ENCODE results near the gene F10.
"Not testable (repeated sequence)": the region's sequence is repeated elsewhere in the genome, so short reads cannot be mapped to it uniquely, and the experiment has no call there.

F10 gene

DNA sequence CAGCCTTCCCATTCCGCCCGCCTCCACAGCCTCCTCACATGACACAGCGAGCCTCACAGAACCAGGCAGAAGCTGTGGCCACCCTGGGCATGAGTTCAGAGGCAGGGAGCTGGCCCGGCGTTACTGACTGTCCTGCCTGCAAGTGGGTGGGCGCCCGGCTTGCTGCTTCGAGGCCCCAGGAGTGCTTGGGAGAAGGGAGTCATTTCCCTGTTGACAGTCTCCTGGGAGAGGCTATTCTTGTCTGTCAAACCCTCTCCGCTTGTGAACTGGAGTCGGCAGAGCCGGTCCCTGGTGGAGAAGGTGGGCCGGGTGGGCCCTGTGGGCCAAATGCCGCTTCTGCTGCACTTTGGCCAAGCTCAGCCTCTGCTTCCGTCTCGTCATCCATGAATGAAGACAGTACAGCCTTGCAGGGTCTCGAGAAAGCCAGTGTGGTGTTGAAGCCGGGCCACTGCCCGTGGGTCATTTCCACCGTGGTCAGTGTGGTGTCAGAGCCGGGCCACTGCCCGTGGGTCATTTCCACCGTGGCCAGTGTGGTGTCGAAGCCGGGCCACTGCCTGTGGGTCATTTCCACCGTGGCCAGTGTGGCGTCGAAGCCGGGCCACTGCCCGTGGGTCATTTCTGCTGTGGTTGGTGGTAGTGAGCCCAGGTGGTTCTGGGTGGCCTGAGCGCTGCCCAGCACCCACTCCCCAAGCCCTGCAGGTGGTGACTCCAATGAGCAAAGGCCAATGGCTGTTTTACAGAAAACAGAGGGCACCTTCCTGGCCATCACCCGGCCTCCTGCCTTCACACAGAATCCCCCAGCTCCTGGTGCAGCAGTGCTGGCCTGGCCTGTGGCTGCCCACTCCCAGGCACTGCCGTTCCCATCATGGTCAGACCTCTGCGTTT lies 30.5 kb upstream of the F10 start:
- no peak overlapping the region for H3K4me3 Mint-ChIP-seq
- H3K36me3 Mint-ChIP-seq (ENCODE audit: low read depth) = no peaks in the 10 kb centered on the region
- no peak overlapping the region for H3K27ac Mint-ChIP-seq
- H3K27me3 Mint-ChIP-seq = no peaks in the 10 kb centered on the region
- H3K9me3 Mint-ChIP-seq = no peaks in the 10 kb centered on the region
- no peaks in the 10 kb centered on the region for H3K4me1 Mint-ChIP-seq (ENCODE audit: low read depth)

DNA sequence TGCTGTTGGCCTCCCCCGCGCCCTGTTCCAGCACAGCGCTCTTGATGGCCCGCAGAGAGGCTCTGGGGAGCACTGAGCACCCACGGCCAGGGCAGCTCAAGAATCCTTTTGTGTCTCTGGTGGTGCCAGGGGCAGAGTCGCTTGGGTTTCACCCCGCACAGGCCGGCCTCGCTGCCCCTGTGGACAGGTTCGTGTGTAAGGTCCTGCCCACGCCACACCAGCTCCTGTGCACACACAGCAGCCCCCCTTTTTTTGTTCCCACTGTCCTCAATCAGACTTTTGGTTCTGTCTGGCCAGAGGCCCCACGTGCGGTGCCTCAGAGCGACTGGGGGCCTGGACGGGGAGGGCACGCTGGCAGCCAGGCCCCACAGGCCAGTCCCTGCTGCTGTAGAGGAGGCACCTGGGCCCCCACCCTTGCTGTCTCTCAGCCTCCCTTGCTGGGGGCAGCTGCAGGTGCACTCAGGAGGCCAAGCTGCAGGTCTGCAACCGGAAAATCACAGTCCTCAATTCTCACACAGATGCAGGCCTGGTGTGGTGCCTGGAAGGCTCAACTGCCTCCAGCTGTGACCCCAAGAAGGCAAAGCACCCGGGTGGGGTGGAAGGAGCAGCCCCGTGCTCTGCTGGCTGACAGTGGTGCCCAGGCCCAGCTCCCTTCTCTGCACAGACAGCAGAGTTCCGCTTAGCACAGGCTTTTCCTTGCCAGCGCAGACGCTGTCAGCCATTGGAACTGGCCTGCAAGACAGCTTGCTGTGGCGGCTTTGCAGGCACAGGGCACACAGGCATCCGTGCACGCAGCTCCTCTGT lies 29.6 kb upstream of the F10 start:
- no peak overlapping the region for H3K4me3 Mint-ChIP-seq
- no peaks in the 10 kb centered on the region for H3K9me3 Mint-ChIP-seq
- no peak overlapping the region for H3K27ac Mint-ChIP-seq
- H3K36me3 Mint-ChIP-seq (ENCODE audit: low read depth) = no peaks in the 10 kb centered on the region
- H3K4me1 Mint-ChIP-seq (ENCODE audit: low read depth) = no peaks in the 10 kb centered on the region
- H3K27me3 Mint-ChIP-seq = no peaks in the 10 kb centered on the region

DNA sequence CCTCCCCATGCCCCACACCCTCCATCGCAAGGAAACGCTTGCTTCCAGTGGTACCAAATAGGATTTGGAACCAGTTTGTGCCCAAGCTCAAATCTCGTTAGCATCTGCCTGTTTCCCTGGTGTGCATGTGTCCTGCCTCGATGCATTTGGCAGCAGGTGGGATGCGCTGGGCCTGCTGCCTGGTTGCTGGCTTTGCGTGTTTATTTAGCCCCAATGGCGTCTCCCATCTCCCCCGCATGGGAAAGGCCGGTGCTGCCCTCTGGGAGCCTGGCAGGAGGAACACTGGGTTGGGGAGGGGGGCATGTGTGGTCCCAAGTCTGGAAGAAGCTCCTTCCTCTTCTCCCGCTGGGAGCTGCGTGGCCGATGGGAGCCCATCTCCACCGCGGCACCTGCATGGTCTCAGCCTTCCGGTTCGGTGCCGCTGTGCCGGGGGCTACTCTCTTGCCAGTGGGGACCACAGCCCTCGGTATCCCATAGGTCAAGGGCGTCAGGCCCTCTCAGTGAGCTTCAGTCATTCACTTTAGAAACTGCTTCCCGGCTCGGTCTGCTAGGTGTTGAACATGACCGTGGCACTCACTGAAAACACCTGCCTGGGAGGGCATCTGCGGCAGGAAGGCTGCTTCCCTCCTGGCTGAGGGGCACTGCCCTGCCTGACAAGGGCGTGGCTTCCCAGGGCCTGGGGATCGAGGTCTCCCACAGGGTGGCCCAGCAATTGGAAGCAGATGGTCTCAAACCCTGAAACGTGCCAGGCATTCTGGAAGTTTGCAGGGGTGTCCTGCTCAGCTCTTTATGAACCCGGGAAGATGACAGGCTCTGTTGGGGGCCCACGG lies 28.8 kb upstream of the F10 start:
- Mint-ChIP-seq H3K27ac (no peak overlapping the region), H3K36me3 (ENCODE audit: low read depth) (no peaks in the 10 kb centered on the region), H3K4me1 (ENCODE audit: low read depth) (no peaks in the 10 kb centered on the region), H3K27me3 (no peaks in the 10 kb centered on the region), H3K9me3 (no peaks in the 10 kb centered on the region), H3K4me3 (no peak overlapping the region)

DNA sequence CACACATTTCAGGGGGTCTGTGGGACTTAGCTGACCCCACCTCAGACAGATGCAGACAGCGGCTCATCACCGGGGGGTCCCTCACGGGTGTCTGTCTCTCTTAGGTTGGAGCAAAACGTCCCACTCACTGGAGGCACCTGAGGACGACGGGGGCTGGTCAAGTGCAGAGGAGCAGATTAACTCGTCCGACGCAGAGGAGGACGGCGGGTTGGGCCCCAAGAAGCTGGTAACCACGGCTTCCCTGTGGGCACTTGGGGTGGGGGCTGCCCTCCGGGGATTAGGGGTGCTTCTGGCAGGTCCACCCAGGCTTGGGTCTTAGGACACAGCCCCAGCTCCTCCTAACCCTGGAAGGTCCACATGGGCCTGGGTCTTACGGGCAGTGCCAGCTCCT lies 28.2 kb upstream of the F10 start:
- H3K27ac Mint-ChIP-seq = no peak overlapping the region
- no peaks in the 10 kb centered on the region for H3K9me3 Mint-ChIP-seq
- no peaks in the 10 kb centered on the region for H3K4me1 Mint-ChIP-seq (ENCODE audit: low read depth)
- H3K4me3 Mint-ChIP-seq = no peak overlapping the region
- no peaks in the 10 kb centered on the region for H3K36me3 Mint-ChIP-seq (ENCODE audit: low read depth)
- no peaks in the 10 kb centered on the region for H3K27me3 Mint-ChIP-seq

DNA sequence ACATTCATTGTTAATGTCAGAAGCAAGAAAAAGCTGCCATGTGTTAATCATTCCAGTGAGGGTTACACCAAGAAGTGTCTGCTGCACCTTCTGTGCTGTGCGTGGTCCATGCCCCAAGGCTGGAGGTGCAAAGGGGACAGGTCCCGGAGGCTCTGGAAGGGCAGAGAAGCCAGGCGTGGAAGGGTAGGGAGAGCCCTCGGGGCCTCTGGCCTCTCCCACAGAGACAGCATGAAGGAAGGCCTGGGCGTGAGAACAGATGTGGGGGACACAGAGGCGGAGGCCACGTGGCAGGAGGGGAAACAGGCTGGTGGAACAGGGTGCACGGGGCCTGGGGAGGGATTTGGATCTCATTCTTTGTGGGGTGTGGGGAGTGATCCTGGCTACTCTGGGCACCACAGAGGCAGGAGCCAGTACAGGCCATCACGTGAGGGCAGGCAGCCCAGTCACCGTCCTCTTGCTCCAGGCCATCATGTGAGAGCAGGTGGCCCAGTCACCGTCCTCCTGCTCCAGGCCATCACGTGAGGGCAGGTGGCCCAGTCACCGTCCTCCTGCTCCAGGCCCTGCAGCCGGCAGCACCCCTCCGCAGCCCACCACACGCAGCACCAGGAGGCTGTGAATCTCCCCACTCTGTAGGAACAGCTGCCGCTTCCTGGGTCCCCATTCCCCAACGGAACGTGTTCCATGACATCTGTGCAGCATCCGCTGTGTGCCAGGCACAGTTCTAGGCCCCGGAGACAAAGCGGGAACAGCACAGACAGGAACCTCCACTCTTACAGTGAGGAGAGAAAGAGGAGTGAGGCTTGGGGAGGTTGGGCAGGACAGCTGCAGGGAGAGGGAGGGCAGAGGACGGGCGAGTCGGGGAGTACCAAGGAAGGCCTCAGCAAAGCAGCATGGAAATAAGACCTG lies 27.2 kb upstream of the F10 start:
- no peak overlapping the region for H3K4me3 Mint-ChIP-seq
- no peaks in the 10 kb centered on the region for H3K9me3 Mint-ChIP-seq
- H3K36me3 Mint-ChIP-seq (ENCODE audit: low read depth) = no peaks in the 10 kb centered on the region
- no peaks in the 10 kb centered on the region for H3K27me3 Mint-ChIP-seq
- H3K4me1 Mint-ChIP-seq (ENCODE audit: low read depth) = no peaks in the 10 kb centered on the region
- H3K27ac Mint-ChIP-seq = no peak overlapping the region

DNA sequence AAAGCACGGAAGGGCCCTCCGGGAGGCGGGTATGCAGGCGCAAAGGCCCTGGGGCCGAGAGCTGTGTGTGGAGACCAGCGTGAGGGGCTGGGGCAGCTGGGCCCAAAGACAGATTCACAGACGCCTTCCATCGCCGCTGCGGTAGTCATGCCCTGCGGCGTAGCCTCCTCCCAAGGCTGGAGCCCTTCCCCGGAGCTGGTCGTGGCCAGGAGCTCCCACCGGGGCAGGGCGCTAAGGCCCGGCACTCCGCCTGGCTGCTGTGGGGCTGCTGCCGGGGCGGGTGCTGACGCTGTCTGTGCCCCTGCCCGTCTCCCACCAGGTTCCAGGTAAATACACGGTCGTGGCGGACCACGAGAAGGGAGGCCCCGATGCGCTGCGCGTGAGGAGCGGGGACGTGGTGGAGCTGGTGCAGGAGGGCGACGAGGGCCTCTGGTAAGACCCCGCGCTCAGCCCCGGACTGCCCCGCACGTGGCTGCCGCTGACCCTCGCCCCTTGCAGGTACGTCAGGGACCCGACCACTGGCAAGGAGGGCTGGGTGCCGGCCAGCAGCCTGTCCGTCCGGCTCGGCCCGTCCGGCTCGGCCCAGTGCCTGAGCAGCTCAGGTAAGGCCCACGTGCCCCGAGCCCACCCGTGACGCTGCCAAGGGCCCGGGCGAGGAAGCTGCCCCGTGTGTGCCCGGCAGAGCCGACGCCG lies 26.4 kb upstream of the F10 start:
- H3K27ac Mint-ChIP-seq = no peak overlapping the region
- H3K36me3 Mint-ChIP-seq (ENCODE audit: low read depth) = no peaks in the 10 kb centered on the region
- no peak overlapping the region for H3K4me3 Mint-ChIP-seq
- no peaks in the 10 kb centered on the region for H3K27me3 Mint-ChIP-seq
- H3K4me1 Mint-ChIP-seq (ENCODE audit: low read depth) = no peaks in the 10 kb centered on the region
- H3K9me3 Mint-ChIP-seq = no peaks in the 10 kb centered on the region

DNA sequence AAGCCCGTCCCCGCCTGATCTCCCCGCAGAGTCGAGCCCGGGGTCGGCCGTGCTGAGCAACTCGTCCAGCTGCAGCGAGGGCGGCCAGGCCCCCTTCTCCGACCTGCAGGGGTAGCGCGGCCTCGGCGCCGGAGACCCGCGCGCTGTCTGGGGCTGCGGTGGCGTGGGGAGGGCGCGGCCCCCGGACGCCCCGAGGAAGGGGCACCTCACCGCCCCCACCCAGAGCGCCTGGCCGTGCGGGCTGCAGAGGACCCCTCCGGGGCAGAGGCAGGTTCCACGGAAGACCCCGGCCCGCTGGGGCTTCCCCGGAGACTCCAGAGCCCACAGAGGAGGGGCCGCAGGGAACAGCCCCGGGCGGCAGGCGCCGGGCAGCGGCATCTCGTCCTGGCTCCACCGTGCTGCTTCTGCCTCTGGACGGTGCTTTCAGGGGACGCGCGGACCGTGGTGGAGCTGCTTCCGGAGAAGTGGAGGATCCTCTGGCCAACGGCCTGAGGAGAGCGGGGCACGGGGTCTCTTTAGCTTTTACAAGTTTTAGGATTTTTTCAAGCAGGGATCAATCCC lies 25.8 kb upstream of the F10 start:
- no peaks in the 10 kb centered on the region for H3K9me3 Mint-ChIP-seq
- no peaks in the 10 kb centered on the region for H3K4me1 Mint-ChIP-seq (ENCODE audit: low read depth)
- no peak overlapping the region for H3K27ac Mint-ChIP-seq
- no peaks in the 10 kb centered on the region for H3K36me3 Mint-ChIP-seq (ENCODE audit: low read depth)
- no peak overlapping the region for H3K4me3 Mint-ChIP-seq
- H3K27me3 Mint-ChIP-seq = no peaks in the 10 kb centered on the region

DNA sequence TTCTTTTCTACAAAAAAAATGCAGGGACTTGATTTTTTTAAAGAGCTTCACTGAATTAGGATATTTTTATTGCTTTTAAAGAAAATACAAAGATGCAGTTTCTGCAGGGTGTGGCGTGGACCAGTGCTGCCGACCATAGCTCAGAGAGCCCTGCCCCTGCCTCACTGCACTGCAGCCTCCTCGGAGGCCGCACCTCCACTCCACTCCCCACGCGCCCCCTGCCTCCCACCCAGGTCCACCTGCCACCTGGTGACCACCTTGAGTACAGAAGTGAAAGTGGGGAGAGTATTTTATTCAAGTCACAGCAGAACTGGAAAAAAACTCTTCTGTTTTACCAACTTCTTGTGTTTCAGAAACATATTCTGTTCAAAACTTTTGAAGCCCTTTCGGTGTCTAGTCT lies 24.9 kb upstream of the F10 start:
- Mint-ChIP-seq H3K4me1 (ENCODE audit: low read depth) (no peaks in the 10 kb centered on the region), H3K27ac (no peak overlapping the region), H3K36me3 (ENCODE audit: low read depth) (no peaks in the 10 kb centered on the region), H3K9me3 (no peaks in the 10 kb centered on the region), H3K27me3 (no peaks in the 10 kb centered on the region), H3K4me3 (no peak overlapping the region)

DNA sequence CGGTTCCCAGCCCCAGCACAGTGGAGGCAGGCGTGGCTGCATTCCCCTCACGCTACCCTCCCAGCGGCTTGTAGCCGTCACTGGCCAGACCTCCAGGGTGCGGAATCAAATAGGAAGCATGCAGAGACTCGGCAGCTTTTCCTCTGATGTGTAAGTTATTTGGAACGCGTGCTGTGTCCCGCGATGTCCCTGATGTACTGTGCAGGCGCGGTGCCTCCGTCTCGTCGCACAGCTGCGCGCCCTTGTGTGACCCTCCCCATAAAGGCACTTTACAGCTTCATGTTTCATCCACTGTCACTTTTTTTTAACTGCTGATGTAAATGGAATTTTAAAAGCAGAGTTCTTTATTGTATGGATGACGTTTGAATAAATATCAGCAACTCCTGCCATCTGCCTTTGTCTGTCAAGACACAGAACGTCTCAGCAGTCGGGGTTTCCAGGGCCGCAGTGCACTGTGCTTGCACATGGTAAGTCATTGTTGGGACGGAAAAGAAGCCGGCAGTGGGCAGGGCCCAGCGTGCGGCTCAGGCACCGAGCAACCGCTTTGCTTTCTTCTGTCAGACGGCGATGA lies 24.4 kb upstream of the F10 start:
- H3K9me3 Mint-ChIP-seq = no peaks in the 10 kb centered on the region
- H3K4me3 Mint-ChIP-seq = no peak overlapping the region
- H3K4me1 Mint-ChIP-seq (ENCODE audit: low read depth) = no peaks in the 10 kb centered on the region
- H3K36me3 Mint-ChIP-seq (ENCODE audit: low read depth) = no peaks in the 10 kb centered on the region
- H3K27me3 Mint-ChIP-seq = no peaks in the 10 kb centered on the region
- no peak overlapping the region for H3K27ac Mint-ChIP-seq

DNA sequence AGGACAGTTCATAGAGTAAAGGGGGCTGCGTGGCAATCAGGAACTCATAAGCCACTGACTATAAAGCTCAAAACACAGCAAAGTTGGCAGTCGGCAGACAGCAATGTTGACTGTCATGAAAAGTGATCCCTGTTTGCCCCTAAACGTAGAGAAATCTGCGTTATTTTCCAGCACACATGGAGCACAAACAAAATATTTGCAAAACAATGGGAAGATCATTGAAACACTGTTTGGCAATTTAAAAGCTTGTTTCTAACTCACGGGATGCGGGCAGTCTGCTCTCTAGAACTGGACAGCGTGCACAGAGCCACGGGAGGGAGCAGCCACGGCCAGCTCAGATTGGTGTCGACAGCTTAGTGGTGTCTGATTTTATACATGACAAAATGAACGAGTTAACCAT lies 23.5 kb upstream of the F10 start:
- H3K4me1 Mint-ChIP-seq (ENCODE audit: low read depth) = no peaks in the 10 kb centered on the region
- H3K9me3 Mint-ChIP-seq = no peaks in the 10 kb centered on the region
- H3K27ac Mint-ChIP-seq = no peak overlapping the region
- no peaks in the 10 kb centered on the region for H3K36me3 Mint-ChIP-seq (ENCODE audit: low read depth)
- H3K27me3 Mint-ChIP-seq = no peaks in the 10 kb centered on the region
- H3K4me3 Mint-ChIP-seq = no peak overlapping the region

DNA sequence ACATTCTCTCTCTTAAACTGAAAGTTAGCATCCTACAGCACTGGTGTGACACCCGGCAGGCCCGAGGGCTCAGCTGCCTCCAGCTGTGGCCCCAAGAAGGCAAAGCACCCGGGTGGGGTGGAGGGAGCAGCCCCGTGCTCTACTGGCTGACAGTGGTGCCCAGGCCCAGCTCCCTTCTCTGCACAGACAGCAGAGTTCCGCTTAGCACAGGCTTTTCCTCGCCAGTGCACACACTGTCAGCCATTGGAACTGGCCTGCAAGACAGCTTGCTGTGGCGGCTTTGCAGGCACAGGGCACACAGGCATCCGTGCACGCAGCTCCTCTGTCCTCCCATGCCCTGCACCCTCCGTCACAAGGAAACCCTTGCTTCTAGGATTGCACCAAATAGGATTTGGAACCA lies 20.3 kb upstream of the F10 start:
- not testable (repeated sequence) for H3K4me3 Mint-ChIP-seq; H3K4me1 Mint-ChIP-seq (ENCODE audit: low read depth); H3K27me3 Mint-ChIP-seq; H3K36me3 Mint-ChIP-seq (ENCODE audit: low read depth); H3K27ac Mint-ChIP-seq; H3K9me3 Mint-ChIP-seq

DNA sequence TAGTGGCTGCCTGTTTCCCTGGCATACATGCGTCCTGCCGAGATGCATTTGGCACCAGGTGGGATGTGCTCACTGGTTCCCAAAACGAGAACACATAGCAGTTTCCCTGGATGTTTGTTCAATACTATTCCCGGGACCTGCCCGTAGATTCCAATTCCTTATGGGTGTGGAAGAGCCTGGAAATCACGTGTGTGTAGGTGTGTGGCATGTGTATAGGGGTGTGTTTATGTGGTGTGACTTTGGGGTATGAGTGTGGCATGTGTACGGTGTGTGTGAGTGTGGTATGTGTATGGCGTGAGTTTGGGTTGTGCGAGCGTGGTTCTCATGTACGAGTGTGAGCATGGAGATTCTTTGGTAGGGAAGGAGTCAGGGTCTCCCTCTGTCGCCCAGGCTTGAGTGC lies 19.9 kb upstream of the F10 start:
- Mint-ChIP-seq H3K4me1 (ENCODE audit: low read depth) (peaks cover 4% of the 10 kb centered on the region), H3K4me3 (no peak overlapping the region), H3K27ac (no peak overlapping the region), H3K36me3 (ENCODE audit: low read depth) (no peaks in the 10 kb centered on the region), H3K27me3 (no peaks in the 10 kb centered on the region), H3K9me3 (no peaks in the 10 kb centered on the region)

DNA sequence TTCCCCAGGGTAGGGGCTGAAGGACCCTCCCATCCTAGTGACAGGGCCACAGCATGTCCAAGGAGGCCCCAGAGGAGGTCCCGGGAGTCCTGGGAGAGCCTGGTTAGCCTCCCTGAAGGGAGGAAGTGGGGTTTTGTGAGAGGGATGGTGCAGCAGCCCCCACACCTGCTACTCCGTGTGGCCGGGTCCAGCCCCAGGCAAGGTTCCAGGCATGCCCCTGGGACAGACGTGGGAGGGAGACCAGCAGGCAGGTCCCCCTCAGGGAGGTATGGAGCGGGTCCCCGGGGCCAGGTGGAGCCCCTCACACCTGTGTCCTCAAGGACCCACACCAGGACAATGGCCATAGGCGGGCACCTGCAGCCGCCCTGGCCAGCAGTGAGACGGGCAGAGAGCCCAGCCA lies 19.0 kb upstream of the F10 start:
- H3K27me3 Mint-ChIP-seq = no peaks in the 10 kb centered on the region
- no peak overlapping the region for H3K4me3 Mint-ChIP-seq
- H3K36me3 Mint-ChIP-seq (ENCODE audit: low read depth) = no peaks in the 10 kb centered on the region
- H3K4me1 Mint-ChIP-seq (ENCODE audit: low read depth) = peaks cover 4% of the 10 kb centered on the region
- no peak overlapping the region for H3K27ac Mint-ChIP-seq
- H3K9me3 Mint-ChIP-seq = no peaks in the 10 kb centered on the region
